SK-N-SH (cell line): Measurements from ENCODE around the gene RSRC1. TPM values are rescaled to one million over a fixed set of nuclear protein-coding genes. Genes with fewer than 3 reads are reported as not detected.

Experiments used
- CTCF ChIA-PET: fragments of 300-600, 350-600 bp; formaldehyde crosslinking; extraction: SDS; loops from one replicate; lab custom pipeline; 2021; lab: Yijun Ruan, JAX
- POLR2A ChIA-PET: fragments of 350-600 bp; sonication (Branson Sonifier 250); formaldehyde crosslinking; extraction: SDS; loops from one replicate; lab custom pipeline; 2020; ENCODE audit warnings: antibody characterized with exemption, inconsistent platforms; lab: Yijun Ruan, JAX
- DNase-seq: peaks from one replicate; pipeline ENCODE4 v3.0.0; 2012
- H2AFZ ChIP-seq: fragments of 200-600 bp; sonication (generic); 2 replicates; pipeline ENCODE4 v1.8.1; 2016; ENCODE audit warnings: antibody characterized with exemption, mild to moderate bottlenecking, low read depth
- H3F3A ChIP-seq: fragments of 200-600 bp; sonication (generic); replicated peaks from 2 replicates; pipeline ENCODE3; 2016; ENCODE audit warnings: antibody characterized with exemption, mild to moderate bottlenecking; ENCODE audit not compliant: insufficient read depth
- H3K27ac ChIP-seq, 2 experiments: fragments of 200-500 bp in 1 of 2; fragments of 200-600 bp in 1 of 2; sonication (Bioruptor generic) in 1 of 2; sonication (generic), shearing (Covaris generic) in 1 of 2; 2 replicates each; pipeline versions ENCODE4 v1.5.1 to v1.6.1; 2014 to 2016; ENCODE audit warnings: low read depth in 2 of 2, inconsistent platforms in 1 of 2, low read length in 1 of 2, mild to moderate bottlenecking in 1 of 2, mixed read lengths in 1 of 2
- H3K27me3 ChIP-seq: fragments of 200-600 bp; sonication (generic), shearing (Covaris generic); 2 replicates; pipeline ENCODE4 v1.6.1; 2016; ENCODE audit warnings: mixed run types; ENCODE audit not compliant: insufficient read depth
- H3K36me3 ChIP-seq, 2 experiments: fragments of 200-500 bp in 1 of 2; fragments of 200-600 bp in 1 of 2; sonication (Bioruptor generic) in 1 of 2; sonication (generic) in 1 of 2; replicated peaks in 1 of 2; 2 replicates each; pipeline versions ENCODE3 to v1.5.1; 2014 to 2016; ENCODE audit warnings: low read length in 1 of 2, mild to moderate bottlenecking in 1 of 2; ENCODE audit not compliant: insufficient read depth in 2 of 2, control insufficient read depth in 1 of 2
- H3K4me1 ChIP-seq, 2 experiments: fragments of 200-500 bp in 1 of 2; fragments of 200-600 bp in 1 of 2; sonication (Bioruptor generic) in 1 of 2; sonication (generic), shearing (Covaris generic) in 1 of 2; 2 replicates each; pipeline versions ENCODE4 v1.5.1 to v1.6.1; 2014 to 2016; ENCODE audit warnings: low read depth in 1 of 2, low read length in 1 of 2, mixed run types in 1 of 2; ENCODE audit not compliant: insufficient read depth in 2 of 2, control insufficient read depth in 1 of 2
- H3K4me2 ChIP-seq: fragments of 200-600 bp; sonication (generic), shearing (Covaris generic); 2 replicates; pipeline ENCODE4 v1.6.1; 2017; ENCODE audit warnings: mixed run types
- H3K4me3 ChIP-seq, 2 experiments: fragments of 200-500 bp in 1 of 2; fragments of 200-600 bp in 1 of 2; sonication (Bioruptor generic) in 1 of 2; sonication (generic), shearing (Covaris generic) in 1 of 2; 2 replicates each; pipeline versions ENCODE4 v1.5.1 to v1.8.1; 2014 to 2016; ENCODE audit warnings: low read depth in 2 of 2, inconsistent platforms in 1 of 2, low read length in 1 of 2, mild to moderate bottlenecking in 1 of 2, mixed read lengths in 1 of 2, moderate library complexity in 1 of 2
- H3K79me2 ChIP-seq: fragments of 200-600 bp; sonication (generic); 2 replicates; pipeline ENCODE4 v1.8.1; 2017; ENCODE audit warnings: mild to moderate bottlenecking; ENCODE audit not compliant: insufficient read depth
- H3K9ac ChIP-seq: fragments of 200-600 bp; sonication (generic); 2 replicates; pipeline ENCODE4 v1.6.1; 2017; ENCODE audit warnings: mixed run types
- H3K9me2 ChIP-seq: fragments of 200-600 bp; sonication (generic); 2 replicates; pipeline ENCODE4 v1.6.1; 2017; ENCODE audit warnings: mixed run types
- H3K9me3 ChIP-seq: fragments of 200-600 bp; sonication (generic); 2 replicates; pipeline ENCODE4 v1.6.1; 2017; ENCODE audit warnings: mixed run types, mild to moderate bottlenecking, moderate library complexity
- H4K20me1 ChIP-seq: fragments of 200-600 bp; sonication (generic); 2 replicates; pipeline ENCODE4 v1.6.1; 2017; ENCODE audit warnings: mild to moderate bottlenecking, mixed run types; ENCODE audit not compliant: insufficient read depth
- CHD2 ChIP-seq: fragments of 150-350 bp; IDR thresholded peaks from 2 replicates; pipeline ENCODE4 v1.6.1; 2018; ENCODE audit warnings: low read length; ENCODE audit not compliant: partially characterized antibody
- FOSL2 ChIP-seq: IDR thresholded peaks from 2 replicates; pipeline ENCODE4 v1.4.0; 2012; ENCODE audit warnings: low read depth, mild to moderate bottlenecking, moderate library complexity, borderline replicate concordance
- FOXJ3 ChIP-seq: sonication (generic); formaldehyde crosslinking; IDR thresholded peaks from 2 replicates; pipeline ENCODE4 v1.5.1; 2020; ENCODE audit warnings: mild to moderate bottlenecking, missing genetic modification reagents
- FOXM1 ChIP-seq: IDR thresholded peaks from 2 replicates; pipeline ENCODE4 v1.4.0; 2012; ENCODE audit warnings: low read depth, mild to moderate bottlenecking
- GABPA ChIP-seq: IDR thresholded peaks from 2 replicates; pipeline ENCODE4 v1.4.0; 2012; ENCODE audit warnings: low read depth, mild to moderate bottlenecking
- GATA2 ChIP-seq: sonication (generic); formaldehyde crosslinking; IDR thresholded peaks from 2 replicates; pipeline ENCODE4 v1.5.0; 2020; ENCODE audit warnings: mild to moderate bottlenecking, missing genetic modification reagents
- JUND ChIP-seq: IDR thresholded peaks from 2 replicates; pipeline ENCODE4 v1.4.0; 2012
- MXI1 ChIP-seq: IDR thresholded peaks from 2 replicates; pipeline ENCODE4 v1.6.1; 2012; ENCODE audit warnings: mild to moderate bottlenecking, low read depth, low read length, improper control_type of control experiment
- POLR2AphosphoS5 ChIP-seq: IDR thresholded peaks from 2 replicates; pipeline ENCODE4 v1.6.1; 2012; ENCODE audit warnings: low read depth, low read length
- RCOR1 ChIP-seq: fragments of 150-350 bp; IDR thresholded peaks from 2 replicates; pipeline ENCODE4 v1.6.1; 2017; ENCODE audit warnings: antibody characterized with exemption, low read length
- RFX5 ChIP-seq: IDR thresholded peaks from 2 replicates; pipeline ENCODE4 v1.6.1; 2012; ENCODE audit warnings: mild to moderate bottlenecking, improper control_type of control experiment, low read length
- RXRA ChIP-seq: IDR thresholded peaks from 2 replicates; pipeline ENCODE4 v1.4.0; 2012; ENCODE audit warnings: low read depth, mild to moderate bottlenecking, borderline replicate concordance
- SMC3 ChIP-seq: IDR thresholded peaks from 2 replicates; pipeline ENCODE4 v1.6.1; 2012; ENCODE audit warnings: low read depth, low read length, improper control_type of control experiment
- TCF12 ChIP-seq: IDR thresholded peaks from 2 replicates; pipeline ENCODE4 v1.4.0; 2012
- YY1 ChIP-seq: IDR thresholded peaks from 2 replicates; pipeline ENCODE4 v1.4.0; 2012; ENCODE audit warnings: low read depth, mild to moderate bottlenecking
- WGBS: methylation state at CpG from one replicate; pipeline ENCODE4 v1.1.6; 2017; ENCODE audit warnings: low lambda C conversion rate; 5-methylcytosine and 5-hydroxymethylcytosine counted together
- polyA plus RNA-seq, 3 experiments: library from polyadenylated mRNA; depleted of rRNA; stranded (reverse); fragments of >200 nt; gene quantifications; 2 replicates each; pipeline ENCODE4 v1.2.3, GENCODE V29; 2012
- TF ChIP-seq, protein P1 (sequence below): fragments of 200-600 bp; sonication (generic); IDR thresholded peaks from 2 replicates; pipeline ENCODE4 v1.6.1; 2017; ENCODE audit warnings: antibody characterized with exemption, mild to moderate bottlenecking, moderate library complexity
- TF ChIP-seq, protein P2 (sequence below): fragments of 150-350 bp; IDR thresholded peaks from 2 replicates; pipeline ENCODE4 v1.6.1; 2016; ENCODE audit warnings: mild to moderate bottlenecking, low read depth, low read length
- TF ChIP-seq, protein P3 (sequence below): fragments of 150-350 bp; IDR thresholded peaks from 2 replicates; pipeline ENCODE4 v1.6.1; 2017; ENCODE audit warnings: antibody characterized with exemption, low read length, low read depth, borderline replicate concordance
- TF ChIP-seq, protein P4 (sequence below): IDR thresholded peaks from 2 replicates; pipeline ENCODE4 v1.4.0; 2012; ENCODE audit warnings: low read depth, borderline replicate concordance
- TF ChIP-seq, protein P5 (sequence below): IDR thresholded peaks from 2 replicates; pipeline ENCODE4; 2012

The RSRC1 gene
- polyA plus RNA-seq, 1 of the 3 experiments (the other 2 are of a cell fraction), result 4.5 TPM

DNA sequence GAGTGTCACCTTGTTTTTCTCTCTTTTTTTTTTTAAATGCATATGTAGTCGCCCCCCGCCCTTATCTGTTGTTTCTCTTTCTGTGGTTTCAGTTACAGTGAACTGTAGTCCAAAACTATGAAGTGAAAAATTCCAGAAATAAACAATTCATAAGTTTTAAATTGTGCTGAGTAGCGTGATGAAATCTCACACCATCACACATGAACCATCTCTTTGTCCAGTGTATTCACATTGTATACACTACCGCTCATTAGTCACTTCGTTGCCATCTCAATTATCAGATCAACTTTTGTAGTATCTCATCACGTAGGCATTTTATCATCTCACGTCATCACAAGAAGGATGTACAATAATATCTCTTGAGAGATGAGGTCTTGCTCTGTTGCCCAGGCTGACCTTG, 398.6 kb downstream of the RSRC1 start:
- H3K4me2 ChIP-seq, result no peak overlapping the region
- no peaks in the 10 kb centered on the region for H3K79me2 ChIP-seq
- H3K36me3 ChIP-seq, result peaks cover 0 to 3% of the 10 kb centered on the region in 2 experiments
- no peaks in the 10 kb centered on the region for H3K9me3 ChIP-seq
- H3K27ac ChIP-seq, result no peak overlapping the region
- TF ChIP-seq, protein P1, sequence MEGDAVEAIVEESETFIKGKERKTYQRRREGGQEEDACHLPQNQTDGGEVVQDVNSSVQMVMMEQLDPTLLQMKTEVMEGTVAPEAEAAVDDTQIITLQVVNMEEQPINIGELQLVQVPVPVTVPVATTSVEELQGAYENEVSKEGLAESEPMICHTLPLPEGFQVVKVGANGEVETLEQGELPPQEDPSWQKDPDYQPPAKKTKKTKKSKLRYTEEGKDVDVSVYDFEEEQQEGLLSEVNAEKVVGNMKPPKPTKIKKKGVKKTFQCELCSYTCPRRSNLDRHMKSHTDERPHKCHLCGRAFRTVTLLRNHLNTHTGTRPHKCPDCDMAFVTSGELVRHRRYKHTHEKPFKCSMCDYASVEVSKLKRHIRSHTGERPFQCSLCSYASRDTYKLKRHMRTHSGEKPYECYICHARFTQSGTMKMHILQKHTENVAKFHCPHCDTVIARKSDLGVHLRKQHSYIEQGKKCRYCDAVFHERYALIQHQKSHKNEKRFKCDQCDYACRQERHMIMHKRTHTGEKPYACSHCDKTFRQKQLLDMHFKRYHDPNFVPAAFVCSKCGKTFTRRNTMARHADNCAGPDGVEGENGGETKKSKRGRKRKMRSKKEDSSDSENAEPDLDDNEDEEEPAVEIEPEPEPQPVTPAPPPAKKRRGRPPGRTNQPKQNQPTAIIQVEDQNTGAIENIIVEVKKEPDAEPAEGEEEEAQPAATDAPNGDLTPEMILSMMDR, result no peak
- TF ChIP-seq, protein P2, sequence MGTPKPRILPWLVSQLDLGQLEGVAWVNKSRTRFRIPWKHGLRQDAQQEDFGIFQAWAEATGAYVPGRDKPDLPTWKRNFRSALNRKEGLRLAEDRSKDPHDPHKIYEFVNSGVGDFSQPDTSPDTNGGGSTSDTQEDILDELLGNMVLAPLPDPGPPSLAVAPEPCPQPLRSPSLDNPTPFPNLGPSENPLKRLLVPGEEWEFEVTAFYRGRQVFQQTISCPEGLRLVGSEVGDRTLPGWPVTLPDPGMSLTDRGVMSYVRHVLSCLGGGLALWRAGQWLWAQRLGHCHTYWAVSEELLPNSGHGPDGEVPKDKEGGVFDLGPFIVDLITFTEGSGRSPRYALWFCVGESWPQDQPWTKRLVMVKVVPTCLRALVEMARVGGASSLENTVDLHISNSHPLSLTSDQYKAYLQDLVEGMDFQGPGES, result no peak
- TF ChIP-seq GATA2 (CRISPR knock-in tag) (no peak), TCF12 (no peak), POLR2AphosphoS5 (no peak), JUND (no peak), GABPA (no peak), MXI1 (no peak), FOXM1 (no peak), RXRA (no peak), YY1 (no peak), SMC3 (no peak), RCOR1 (no peak), FOXJ3 (CRISPR knock-in tag) (no peak), CHD2 (no peak), RFX5 (no peak), FOSL2 (no peak)
- TF ChIP-seq, protein P3, sequence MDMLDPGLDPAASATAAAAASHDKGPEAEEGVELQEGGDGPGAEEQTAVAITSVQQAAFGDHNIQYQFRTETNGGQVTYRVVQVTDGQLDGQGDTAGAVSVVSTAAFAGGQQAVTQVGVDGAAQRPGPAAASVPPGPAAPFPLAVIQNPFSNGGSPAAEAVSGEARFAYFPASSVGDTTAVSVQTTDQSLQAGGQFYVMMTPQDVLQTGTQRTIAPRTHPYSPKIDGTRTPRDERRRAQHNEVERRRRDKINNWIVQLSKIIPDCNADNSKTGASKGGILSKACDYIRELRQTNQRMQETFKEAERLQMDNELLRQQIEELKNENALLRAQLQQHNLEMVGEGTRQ, result no peak
- TF ChIP-seq, protein P4, sequence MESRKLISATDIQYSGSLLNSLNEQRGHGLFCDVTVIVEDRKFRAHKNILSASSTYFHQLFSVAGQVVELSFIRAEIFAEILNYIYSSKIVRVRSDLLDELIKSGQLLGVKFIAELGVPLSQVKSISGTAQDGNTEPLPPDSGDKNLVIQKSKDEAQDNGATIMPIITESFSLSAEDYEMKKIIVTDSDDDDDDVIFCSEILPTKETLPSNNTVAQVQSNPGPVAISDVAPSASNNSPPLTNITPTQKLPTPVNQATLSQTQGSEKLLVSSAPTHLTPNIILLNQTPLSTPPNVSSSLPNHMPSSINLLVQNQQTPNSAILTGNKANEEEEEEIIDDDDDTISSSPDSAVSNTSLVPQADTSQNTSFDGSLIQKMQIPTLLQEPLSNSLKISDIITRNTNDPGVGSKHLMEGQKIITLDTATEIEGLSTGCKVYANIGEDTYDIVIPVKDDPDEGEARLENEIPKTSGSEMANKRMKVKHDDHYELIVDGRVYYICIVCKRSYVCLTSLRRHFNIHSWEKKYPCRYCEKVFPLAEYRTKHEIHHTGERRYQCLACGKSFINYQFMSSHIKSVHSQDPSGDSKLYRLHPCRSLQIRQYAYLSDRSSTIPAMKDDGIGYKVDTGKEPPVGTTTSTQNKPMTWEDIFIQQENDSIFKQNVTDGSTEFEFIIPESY, result no peak
- TF ChIP-seq, protein P5, sequence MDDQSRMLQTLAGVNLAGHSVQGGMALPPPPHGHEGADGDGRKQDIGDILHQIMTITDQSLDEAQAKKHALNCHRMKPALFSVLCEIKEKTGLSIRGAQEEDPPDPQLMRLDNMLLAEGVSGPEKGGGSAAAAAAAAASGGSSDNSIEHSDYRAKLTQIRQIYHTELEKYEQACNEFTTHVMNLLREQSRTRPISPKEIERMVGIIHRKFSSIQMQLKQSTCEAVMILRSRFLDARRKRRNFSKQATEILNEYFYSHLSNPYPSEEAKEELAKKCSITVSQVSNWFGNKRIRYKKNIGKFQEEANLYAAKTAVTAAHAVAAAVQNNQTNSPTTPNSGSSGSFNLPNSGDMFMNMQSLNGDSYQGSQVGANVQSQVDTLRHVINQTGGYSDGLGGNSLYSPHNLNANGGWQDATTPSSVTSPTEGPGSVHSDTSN, result no peak
- no peaks in the 10 kb centered on the region for H3K9me2 ChIP-seq
- no peak overlapping the region for H2AFZ ChIP-seq
- H4K20me1 ChIP-seq, result no peaks in the 10 kb centered on the region
- no peaks in the 10 kb centered on the region for H3K27me3 ChIP-seq
- H3K4me3 ChIP-seq, result no peak overlapping the region
- ChIA-PET CTCF (interaction anchor here (0.7 kb wide), 1 partner anchor 966 kb away, joined by 3 read pairs; no protein-coding TSS in a partner anchor), POLR2A (no interaction called here)
- DNase-seq, result no peak
- H3K9ac ChIP-seq, result no peak overlapping the region
- H3F3A ChIP-seq, result no peaks in the 10 kb centered on the region
- 0 out of 4 replicates have a peak, but pooled peaks cover 0 to 5% of the 10 kb centered on the region in 2 experiments for H3K4me1 ChIP-seq
- 87% methylated on average over 7 of the region's 7 CpGs for WGBS
